H1 (cell line): ENCODE data around the gene SPDYE1. TPM values are rescaled to one million over a fixed set of nuclear protein-coding genes. Genes with fewer than 3 reads are reported as not detected.
"Not testable (repeated sequence)": the region's sequence is repeated elsewhere in the genome, so short reads cannot be mapped to it uniquely, and the experiment has no call there.

Experiments
- CTCF ChIA-PET: fragments of 300-600 bp; sonication (Branson Sonifier 250); formaldehyde crosslinking; loops from one replicate; lab custom pipeline; 2021; ENCODE audit not compliant: partially characterized antibody; lab: Charles Lee
- POLR2A ChIA-PET: fragments of 300-600 bp; sonication (Branson Sonifier 250); formaldehyde crosslinking; loops from one replicate; lab custom pipeline; 2021; ENCODE audit warnings: inconsistent platforms; ENCODE audit not compliant: partially characterized antibody; lab: Charles Lee
- DNase-seq, 2 experiments: peaks; one replicate each; pipeline versions ENCODE4 v3.0.0 to v3.0.0-alpha.2; 2010 to 2022; ENCODE audit warnings: low spot score in 2 of 2, low read depth in 1 of 2, mixed read lengths in 1 of 2
- FAIRE-seq: peaks from 2 replicates; lab custom pipeline; 2011; peaks lifted over from hg19 to GRCh38; lab: Jason Lieb, UNC
- H2AFZ ChIP-seq: 2 replicates; pipeline ENCODE4 v1.8.1; 2012; ENCODE audit warnings: low read length, inconsistent platforms
- H2AK5ac ChIP-seq: 2 replicates; pipeline ENCODE4 v1.6.1; 2013; ENCODE audit warnings: low read depth, low read length
- H2BK120ac ChIP-seq: replicated peaks from 2 replicates; pipeline ENCODE3; 2013; ENCODE audit warnings: low read depth, low read length, inconsistent platforms
- H2BK12ac ChIP-seq: 2 replicates; pipeline ENCODE4 v1.6.1; 2013; ENCODE audit warnings: low read depth, low read length
- H2BK15ac ChIP-seq: 2 replicates; pipeline ENCODE4 v1.6.1; 2013; ENCODE audit warnings: low read length
- H2BK20ac ChIP-seq: 2 replicates; pipeline ENCODE4 v1.6.1; 2013; ENCODE audit warnings: low read length
- H2BK5ac ChIP-seq: 2 replicates; pipeline ENCODE4 v1.6.1; 2013; ENCODE audit warnings: low read depth, low read length
- H3K14ac ChIP-seq: 2 replicates; pipeline ENCODE4 v1.6.1; 2013; ENCODE audit warnings: inconsistent platforms; ENCODE audit not compliant: insufficient read length
- H3K18ac ChIP-seq: 2 replicates; pipeline ENCODE4 v1.6.1; 2013; ENCODE audit warnings: low read length; ENCODE audit errors: extremely low read depth
- H3K23ac ChIP-seq: 2 replicates; pipeline ENCODE4 v1.6.1; 2013; ENCODE audit warnings: inconsistent platforms; ENCODE audit not compliant: insufficient read length
- H3K23me2 ChIP-seq: 2 replicates; pipeline ENCODE4 v1.6.1; 2013; ENCODE audit warnings: low read depth, low read length
- H3K27ac ChIP-seq: 2 replicates; pipeline ENCODE4 v1.6.1; 2011; ENCODE audit warnings: low read depth, low read length, inconsistent platforms
- H3K27me3 ChIP-seq, 4 experiments: replicated peaks in 1 of 4; 1 replicate in 1 of 4; 2 replicates in 3 of 4; pipeline versions ENCODE4 v1.6.1 to v1.8.1; 2011 to 2013; ENCODE audit warnings: low read length in 3 of 4, mild to moderate bottlenecking in 3 of 4, inconsistent platforms in 2 of 4, mixed read lengths in 2 of 4, moderate library complexity in 1 of 4; ENCODE audit not compliant: control insufficient read depth in 3 of 4, insufficient read depth in 3 of 4; ENCODE audit errors: extremely low read depth in 1 of 4
- H3K36me3 ChIP-seq, 4 experiments: 2 replicates each; pipeline versions ENCODE4 v1.6.1 to v1.8.1; 2011 to 2013; ENCODE audit warnings: mild to moderate bottlenecking in 4 of 4, low read length in 3 of 4, moderate library complexity in 2 of 4, control low read depth in 1 of 4, inconsistent platforms in 1 of 4; ENCODE audit not compliant: insufficient read depth in 4 of 4, control insufficient read depth in 2 of 4
- H3K4ac ChIP-seq: replicated peaks from 2 replicates; pipeline ENCODE3; 2013; ENCODE audit warnings: low read length, low read depth, mixed read lengths, inconsistent platforms; ENCODE audit not compliant: insufficient read length
- H3K4me1 ChIP-seq, 4 experiments: replicated peaks in 1 of 4; 1 replicate in 1 of 4; 2 replicates in 3 of 4; pipeline versions ENCODE4 v1.6.1 to v1.8.1; 2011 to 2013; ENCODE audit warnings: low read length in 3 of 4, inconsistent platforms in 2 of 4, mixed read lengths in 1 of 4; ENCODE audit not compliant: insufficient read depth in 4 of 4, control insufficient read depth in 3 of 4
- H3K4me2 ChIP-seq, 2 experiments: 2 replicates each; pipeline versions ENCODE4 v1.6.1 to v1.8.1; 2011 to 2013; ENCODE audit warnings: low read depth in 2 of 2, low read length in 2 of 2, control low read depth in 1 of 2, inconsistent platforms in 1 of 2, mild to moderate bottlenecking in 1 of 2; ENCODE audit not compliant: insufficient read depth in 1 of 2
- H3K4me3 ChIP-seq, 4 experiments: fragments of 200-600, 300-600 bp in 1 of 4; sonication (generic), shearing (Covaris generic), sonication (Bioruptor Twin) in 1 of 4; 2 replicates each; pipeline versions ENCODE4 v1.5.1 to v1.8.1; 2011 to 2016; ENCODE audit warnings: low read length in 4 of 4, low read depth in 3 of 4, control low read depth in 2 of 4, inconsistent platforms in 2 of 4, mild to moderate bottlenecking in 2 of 4, mixed read lengths in 1 of 4, moderate library complexity in 1 of 4; ENCODE audit not compliant: insufficient read depth in 2 of 4; ENCODE audit errors: extremely low read depth in 1 of 4
- H3K56ac ChIP-seq: replicated peaks from 2 replicates; pipeline ENCODE3; 2013; ENCODE audit warnings: low read depth, mild to moderate bottlenecking, mixed read lengths, low read length, inconsistent platforms; ENCODE audit not compliant: insufficient read length
- H3K79me1 ChIP-seq: 2 replicates; pipeline ENCODE4 v1.6.1; 2013; ENCODE audit warnings: low read depth, low read length, control low read depth
- H3K79me2 ChIP-seq, 2 experiments: 2 replicates each; pipeline versions ENCODE4 v1.6.1 to v1.8.1; 2012 to 2013; ENCODE audit warnings: low read length in 2 of 2, mild to moderate bottlenecking in 2 of 2, inconsistent platforms in 1 of 2; ENCODE audit not compliant: insufficient read depth in 2 of 2, control insufficient read depth in 1 of 2
- H3K9ac ChIP-seq, 4 experiments: replicated peaks in 1 of 4; 1 replicate in 1 of 4; 2 replicates in 3 of 4; pipeline versions ENCODE4 v1.6.1 to v1.8.1; 2011 to 2013; ENCODE audit warnings: low read depth in 3 of 4, low read length in 3 of 4, control low read depth in 2 of 4, mild to moderate bottlenecking in 2 of 4, moderate library complexity in 2 of 4, inconsistent platforms in 1 of 4; ENCODE audit errors: extremely low read depth in 1 of 4
- H3K9me3 ChIP-seq, 2 experiments: 2 replicates each; pipeline versions ENCODE4 v1.6.1 to v1.8.1; 2012 to 2013; ENCODE audit warnings: mild to moderate bottlenecking in 2 of 2, moderate library complexity in 2 of 2, control low read depth in 1 of 2, inconsistent platforms in 1 of 2, low read depth in 1 of 2, low read length in 1 of 2, mixed read lengths in 1 of 2; ENCODE audit not compliant: insufficient read depth in 2 of 2
- H4K20me1 ChIP-seq, 2 experiments: replicated peaks in 1 of 2; 2 replicates each; pipeline versions ENCODE3 to v1.8.1; 2011 to 2013; ENCODE audit warnings: inconsistent platforms in 2 of 2, low read length in 2 of 2, mild to moderate bottlenecking in 1 of 2; ENCODE audit not compliant: insufficient read depth in 2 of 2, control insufficient read depth in 1 of 2
- H4K5ac ChIP-seq: 2 replicates; pipeline ENCODE4 v1.6.1; 2013; ENCODE audit warnings: low read length, low read depth, mixed read lengths, inconsistent platforms; ENCODE audit not compliant: insufficient read length
- H4K8ac ChIP-seq: 2 replicates; pipeline ENCODE4 v1.8.0; 2013; ENCODE audit warnings: mild to moderate bottlenecking, moderate library complexity, low read length, inconsistent platforms; ENCODE audit not compliant: insufficient read depth; ENCODE audit errors: extremely low read depth
- H4K91ac ChIP-seq: replicated peaks from 2 replicates; pipeline ENCODE3; 2013; ENCODE audit warnings: low read length, mixed read lengths, inconsistent platforms; ENCODE audit not compliant: insufficient read length
- WGBS, 2 experiments: shearing (Covaris generic) in 1 of 2; methylation state at CpG; one replicate each; pipeline versions ENCODE4 v1.1.6 to v1.1.7; 2013 to 2015; ENCODE audit warnings: low lambda C conversion rate in 2 of 2, mixed read lengths in 2 of 2, inconsistent platforms in 1 of 2, low coverage in 1 of 2, missing lambda C conversion rate in 1 of 2; ENCODE audit not compliant: insufficient replicate concordance in 2 of 2, insufficient coverage in 1 of 2, insufficient read length in 1 of 2; ENCODE audit errors: extremely low coverage in 1 of 2, missing lambda C conversion rate in 1 of 2; 5-methylcytosine and 5-hydroxymethylcytosine counted together
- polyA plus RNA-seq, 7 experiments: library from polyadenylated mRNA; depleted of rRNA in 3 of 7; stranded (reverse) in 5 of 7; unstranded in 2 of 7; fragments of >200 nt in 5 of 7; fragments of 200-250 nt in 2 of 7; gene quantifications; 1 replicate in 5 of 7; 2 replicates in 1 of 7; 4 replicates in 1 of 7; pipeline versions ENCODE4 v1.2.1 to v1.2.3, GENCODE V29; 2011 to 2013; ENCODE audit warnings: missing spikeins in 2 of 7, mixed read lengths in 2 of 7
- total RNA-seq: library from RNA; stranded (reverse); fragmentation: NEBNext Ultra II Directional; extraction: Animal tissue kit (Norgen Biotek cat#: 25700); gene quantifications from 2 replicates; pipeline ENCODE4 v1.2.1, GENCODE V29; 2021

SPDYE1 gene
- total and polyA plus RNA-seq, 2 of the 8 experiments (the other 6 are each of a cell fraction or from before 2014, with no cell fraction given): not detected

DNA sequence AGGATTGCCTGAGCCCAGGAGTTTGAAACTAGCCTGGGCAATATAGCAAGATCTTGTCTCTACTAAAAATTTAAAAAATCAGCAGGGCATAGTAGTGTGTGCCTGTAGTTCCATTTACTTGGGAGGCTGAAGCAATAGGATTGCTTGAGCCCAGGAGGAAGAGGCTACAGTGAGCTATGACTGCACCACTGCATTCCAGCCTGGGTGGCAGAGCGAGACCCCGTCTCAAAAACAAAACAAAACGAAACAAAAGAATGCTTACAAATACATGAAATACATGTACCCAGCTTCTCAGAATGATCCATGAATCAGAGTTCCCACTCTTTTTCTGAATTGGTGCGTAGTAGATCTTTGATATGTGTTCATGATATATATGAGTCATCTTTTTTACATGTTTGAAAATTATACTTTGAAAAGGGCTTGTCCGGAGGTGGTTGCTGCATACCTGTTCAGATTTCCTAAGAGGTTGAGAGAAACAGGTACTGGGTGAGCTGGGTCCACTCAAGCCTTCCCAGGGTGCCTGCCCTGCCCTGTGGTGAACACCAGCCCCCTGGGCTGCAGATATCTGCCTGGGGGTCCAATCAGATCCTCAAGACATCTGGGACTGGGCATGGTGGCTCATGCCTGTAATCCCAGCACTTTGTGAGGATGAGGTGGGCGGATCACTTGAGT, 25.2 kb downstream of the SPDYE1 start:
- H3K27me3 ChIP-seq, H2BK12ac ChIP-seq, H3K4ac ChIP-seq, H3K79me1 ChIP-seq, H3K56ac ChIP-seq, H2BK20ac ChIP-seq, FAIRE-seq, H2AFZ ChIP-seq, H2BK120ac ChIP-seq, H3K23ac ChIP-seq, H3K4me3 ChIP-seq, H3K18ac ChIP-seq, H2AK5ac ChIP-seq, DNase-seq, H4K91ac ChIP-seq, H4K5ac ChIP-seq, H3K36me3 ChIP-seq, H2BK15ac ChIP-seq, H3K27ac ChIP-seq, H4K8ac ChIP-seq, H3K4me2 ChIP-seq, CTCF ChIA-PET, H4K20me1 ChIP-seq, H3K9ac ChIP-seq, H3K23me2 ChIP-seq, H3K79me2 ChIP-seq, H3K14ac ChIP-seq, H2BK5ac ChIP-seq, H3K4me1 ChIP-seq, H3K9me3 ChIP-seq: not testable (repeated sequence)
- 84% methylated on average over 5 of the region's 6 CpGs; no CpG with 5 or more reads in 1 of the 2 experiments for WGBS, 2 experiments
- POLR2A ChIA-PET: interaction anchor here (0.8 kb wide), 1 partner anchor 41 kb away, joined by 3 read pairs; no protein-coding TSS in a partner anchor

- H4K8ac ChIP-seq, H4K91ac ChIP-seq, H3K27ac ChIP-seq, POLR2A ChIA-PET, H3K79me2 ChIP-seq, H3K4ac ChIP-seq, H3K27me3 ChIP-seq, H4K5ac ChIP-seq, H4K20me1 ChIP-seq, H3K4me2 ChIP-seq, DNase-seq, H2BK12ac ChIP-seq, H3K36me3 ChIP-seq, H3K23me2 ChIP-seq, H3K4me1 ChIP-seq, H2BK5ac ChIP-seq, H3K23ac ChIP-seq, H3K14ac ChIP-seq, H2BK20ac ChIP-seq, H3K9me3 ChIP-seq, H3K9ac ChIP-seq, H2AK5ac ChIP-seq, H3K4me3 ChIP-seq, H3K56ac ChIP-seq, H2AFZ ChIP-seq, H3K18ac ChIP-seq, H3K79me1 ChIP-seq, H2BK15ac ChIP-seq, FAIRE-seq, CTCF ChIA-PET, H2BK120ac ChIP-seq: not testable (repeated sequence)
- 100% methylated on average over 4 of the region's 11 CpGs; no CpG with 5 or more reads in 1 of the 2 experiments for WGBS, 2 experiments
Observed at GRCh38 chr7:44029433-44029832, 31.7 kb downstream of the SPDYE1 start.
